ENCODE data around the gene ATXN7L1. TPM values are rescaled to one million over a fixed set of nuclear protein-coding genes. Genes with fewer than 3 reads are reported as not detected.

Gene ATXN7L1
- total RNA-seq, 1 donor from 2014 or later, result 18.6 TPM

DNA sequence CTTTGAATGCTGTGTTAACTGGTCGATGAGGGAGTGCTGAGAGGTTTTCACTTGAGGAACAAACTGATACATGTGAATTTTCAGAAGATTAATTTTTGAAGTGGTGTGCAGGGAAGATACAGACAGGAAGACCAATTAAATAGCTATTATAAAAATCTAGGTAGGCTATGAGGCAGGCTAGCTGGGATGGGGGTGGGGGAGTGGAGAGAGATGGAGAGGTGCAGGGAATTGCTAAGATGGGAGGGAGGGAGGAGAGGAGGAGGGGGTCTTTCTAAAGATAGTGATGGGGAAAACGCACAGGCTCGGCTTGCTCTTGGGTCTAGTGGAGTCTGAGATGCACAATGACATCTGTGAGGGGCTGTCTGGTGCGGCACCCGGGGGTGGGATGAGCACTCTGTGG lies 15.2 kb downstream of the ATXN7L1 start:
- CTCF ChIA-PET, result no interaction called here
- Mint-ChIP-seq H3K36me3 (ENCODE audit: low read depth) (no peaks in the 10 kb centered on the region), H3K27me3 (no peaks in the 10 kb centered on the region), H3K27ac (no peak overlapping the region), H3K9me3 (no peaks in the 10 kb centered on the region), H3K4me1 (no peaks in the 10 kb centered on the region), H3K4me3 (no peak overlapping the region)
- no peak for TF ChIP-seq CTCF (IDR thresholded peaks at IDR 0.05)
- ATAC-seq (ENCODE audit: low read depth) (no peak), DNase-seq (no peak)
- POLR2A ChIA-PET, result no interaction called here
- intact Hi-C loops (cut with micrococcal nuclease), result no loop called here

GRCh38 chr7:105860793-105861192 lies 15.6 kb downstream of the ATXN7L1 start:
- Mint-ChIP-seq H3K4me3 (no peak overlapping the region), H3K4me1 (no peaks in the 10 kb centered on the region), H3K36me3 (ENCODE audit: low read depth) (no peaks in the 10 kb centered on the region), H3K9me3 (no peaks in the 10 kb centered on the region), H3K27me3 (no peaks in the 10 kb centered on the region), H3K27ac (no peak overlapping the region)
- ATAC-seq (ENCODE audit: low read depth) (no peak), DNase-seq (no peak)
- intact Hi-C loops (cut with micrococcal nuclease), result no loop called here
- CTCF ChIA-PET, result no interaction called here
- POLR2A ChIA-PET, result no interaction called here
- TF ChIP-seq CTCF (IDR thresholded peaks at IDR 0.05), result no peak

GRCh38 chr7:105857009-105857952 lies 19.1 kb downstream of the ATXN7L1 start:
- Mint-ChIP-seq H3K36me3 (ENCODE audit: low read depth) (no peaks in the 10 kb centered on the region), H3K27ac (no peak overlapping the region), H3K4me3 (no peak overlapping the region), H3K27me3 (no peaks in the 10 kb centered on the region), H3K9me3 (no peaks in the 10 kb centered on the region), H3K4me1 (no peaks in the 10 kb centered on the region)
- no peak for TF ChIP-seq CTCF (IDR thresholded peaks at IDR 0.05)
- no peak for ATAC-seq (ENCODE audit: low read depth)
- DNase-seq, result no peak
- POLR2A ChIA-PET, result no interaction called here
- CTCF ChIA-PET, result no interaction called here
- intact Hi-C loops (cut with micrococcal nuclease), result no loop called here

GRCh38 chr7:105854498-105854897 lies 21.9 kb downstream of the ATXN7L1 start:
- CTCF ChIA-PET, result interaction anchor here (0.7 kb wide), 1 partner anchor 94 kb away, joined by 3 read pairs; no protein-coding TSS in a partner anchor
- DNase-seq, result no peak
- Mint-ChIP-seq H3K4me1 (peaks cover 6% of the 10 kb centered on the region), H3K4me3 (no peak overlapping the region), H3K27me3 (no peaks in the 10 kb centered on the region), H3K9me3 (no peaks in the 10 kb centered on the region), H3K36me3 (ENCODE audit: low read depth) (no peaks in the 10 kb centered on the region), H3K27ac (no peak overlapping the region)
- no peak for ATAC-seq (ENCODE audit: low read depth)
- POLR2A ChIA-PET, result interaction anchor here (0.6 to 0.7 kb wide), 2 partner anchors 93 to 735 kb away, joined by 4 to 5 read pairs; no protein-coding TSS in a partner anchor
- TF ChIP-seq CTCF (IDR thresholded peaks at IDR 0.05), result no peak
- intact Hi-C loops (cut with micrococcal nuclease), result no loop called here

DNA sequence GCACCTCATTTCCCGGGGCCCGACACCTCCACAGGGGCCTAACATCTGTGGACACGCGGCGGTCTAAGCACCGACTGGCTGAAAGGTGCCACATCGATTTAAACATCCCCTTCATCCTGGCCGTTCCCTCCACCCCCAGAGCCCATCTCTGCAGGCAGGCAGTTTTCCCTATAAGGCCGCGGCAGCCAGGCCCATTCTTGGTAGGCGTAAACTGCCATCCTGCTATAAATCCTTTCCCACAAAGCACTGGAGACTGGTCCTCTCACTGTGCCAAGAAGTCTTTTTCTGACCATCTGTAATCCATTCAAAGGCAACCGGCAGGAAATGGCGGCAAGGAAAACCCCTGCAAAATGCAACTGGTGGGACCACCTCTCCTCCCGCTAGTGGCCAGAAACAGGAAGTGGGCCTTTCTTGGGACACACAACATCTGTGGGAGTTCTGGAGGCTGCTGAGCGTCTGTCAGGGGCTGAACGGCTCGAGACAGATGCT lies 22.4 kb downstream of the ATXN7L1 start:
- no peak overlapping the region for H3K4me3 Mint-ChIP-seq
- H3K27me3 Mint-ChIP-seq, result no peaks in the 10 kb centered on the region
- no peaks in the 10 kb centered on the region for H3K9me3 Mint-ChIP-seq
- intact Hi-C loops (cut with micrococcal nuclease), result no loop called here
- DNase-seq (no peak), ATAC-seq (ENCODE audit: low read depth) (no peak)
- no peaks in the 10 kb centered on the region for H3K36me3 Mint-ChIP-seq (ENCODE audit: low read depth)
- no peak for TF ChIP-seq CTCF (IDR thresholded peaks at IDR 0.05)
- ChIA-PET POLR2A (interaction anchor here (0.6 kb wide), 1 partner anchor 92 kb away, joined by 4 read pairs; no protein-coding TSS in a partner anchor), CTCF (no interaction called here)
- H3K4me1 Mint-ChIP-seq, result peaks cover 9% of the 10 kb centered on the region
- no peak overlapping the region for H3K27ac Mint-ChIP-seq

All from activated B cell treated with CpG ODN at 0.5 μM for 24 hours (primary cell).